ENCODE measurements around the gene ANKUB1.

Gene ANKUB1

DNA sequence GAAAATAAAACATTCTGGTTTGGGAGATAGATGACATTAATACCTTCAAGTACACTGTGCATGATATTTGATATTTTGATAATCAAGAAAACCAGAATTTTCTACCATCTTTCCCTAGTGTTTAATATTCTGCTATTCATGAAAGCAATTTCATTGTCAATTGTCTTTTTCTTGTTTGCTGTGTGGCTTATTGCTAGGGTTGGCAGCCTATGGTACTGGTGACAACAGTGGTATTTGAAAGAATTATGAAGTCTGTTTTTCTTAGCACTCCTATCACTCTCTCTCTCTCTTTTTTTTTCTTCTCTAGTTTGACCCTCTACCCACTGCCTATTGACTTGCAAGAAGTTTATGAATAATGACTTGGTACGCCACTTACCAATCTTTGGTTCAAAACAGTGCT lies 36.0 kb upstream of the ANKUB1 start:
- DNase-seq (ENCODE audit: extremely low read depth, low read depth) = no peak
- TF ChIP-seq, protein P1, sequence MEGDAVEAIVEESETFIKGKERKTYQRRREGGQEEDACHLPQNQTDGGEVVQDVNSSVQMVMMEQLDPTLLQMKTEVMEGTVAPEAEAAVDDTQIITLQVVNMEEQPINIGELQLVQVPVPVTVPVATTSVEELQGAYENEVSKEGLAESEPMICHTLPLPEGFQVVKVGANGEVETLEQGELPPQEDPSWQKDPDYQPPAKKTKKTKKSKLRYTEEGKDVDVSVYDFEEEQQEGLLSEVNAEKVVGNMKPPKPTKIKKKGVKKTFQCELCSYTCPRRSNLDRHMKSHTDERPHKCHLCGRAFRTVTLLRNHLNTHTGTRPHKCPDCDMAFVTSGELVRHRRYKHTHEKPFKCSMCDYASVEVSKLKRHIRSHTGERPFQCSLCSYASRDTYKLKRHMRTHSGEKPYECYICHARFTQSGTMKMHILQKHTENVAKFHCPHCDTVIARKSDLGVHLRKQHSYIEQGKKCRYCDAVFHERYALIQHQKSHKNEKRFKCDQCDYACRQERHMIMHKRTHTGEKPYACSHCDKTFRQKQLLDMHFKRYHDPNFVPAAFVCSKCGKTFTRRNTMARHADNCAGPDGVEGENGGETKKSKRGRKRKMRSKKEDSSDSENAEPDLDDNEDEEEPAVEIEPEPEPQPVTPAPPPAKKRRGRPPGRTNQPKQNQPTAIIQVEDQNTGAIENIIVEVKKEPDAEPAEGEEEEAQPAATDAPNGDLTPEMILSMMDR (IDR thresholded peaks at IDR 0.05; ENCODE audit: low read depth, low read length) = no peak

DNA sequence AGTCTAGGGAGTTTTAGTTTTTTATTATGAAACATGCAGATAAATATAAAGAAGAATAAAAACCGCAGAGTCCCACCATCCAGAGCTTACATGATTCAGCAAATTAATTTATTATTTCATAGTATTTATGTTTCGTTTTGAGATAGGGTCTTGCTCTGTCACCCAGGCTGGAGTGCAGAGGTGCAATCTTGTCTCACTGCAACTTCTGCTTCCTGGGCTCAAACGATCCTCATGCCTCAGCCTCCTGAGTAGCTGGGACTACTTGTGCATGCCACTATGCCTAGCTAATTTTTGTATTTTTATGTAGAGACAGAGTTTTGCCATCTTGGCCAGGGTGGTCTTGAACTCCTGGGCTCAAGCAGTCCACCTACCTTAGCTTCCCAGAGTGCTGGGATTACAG lies 34.3 kb upstream of the ANKUB1 start:
- DNase-seq (ENCODE audit: extremely low read depth, low read depth) = no peak

GRCh38 chr3:149820183-149820582 lies 27.8 kb upstream of the ANKUB1 start:
- TF ChIP-seq, protein P1 (IDR thresholded peaks at IDR 0.05; ENCODE audit: low read depth, low read length) = no peak
- no peak for DNase-seq (ENCODE audit: extremely low read depth, low read depth)

More for the DNA sequence above, 34.3 kb upstream of the ANKUB1 start:
- TF ChIP-seq, protein P1 (IDR thresholded peaks at IDR 0.05; ENCODE audit: low read depth, low read length) = no peak

GRCh38 chr3:149819432-149819831 lies 27.1 kb upstream of the ANKUB1 start:
- TF ChIP-seq, protein P1 (IDR thresholded peaks at IDR 0.05; ENCODE audit: low read depth, low read length) = no peak
- no peak for DNase-seq (ENCODE audit: extremely low read depth, low read depth)

DNA sequence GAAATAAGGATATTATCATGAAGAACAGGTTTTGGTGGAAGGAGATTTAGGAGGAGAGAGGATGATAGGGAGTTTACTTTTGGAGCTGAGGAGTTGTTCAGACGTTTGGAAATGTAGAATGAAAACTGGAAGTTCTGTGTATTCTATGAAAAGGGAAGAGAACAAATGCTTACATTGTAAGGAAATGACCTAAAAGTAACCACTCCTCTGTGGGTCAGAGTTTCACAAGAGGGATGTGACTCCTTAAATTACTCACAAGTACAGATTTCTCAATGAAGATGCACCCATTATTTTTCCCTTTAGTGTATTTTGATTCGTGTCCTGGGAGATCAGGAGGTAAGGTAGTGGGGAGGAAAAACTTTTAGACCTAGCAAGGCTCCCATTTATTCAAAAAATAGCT lies 24.6 kb upstream of the ANKUB1 start:
- no peak for DNase-seq (ENCODE audit: extremely low read depth, low read depth)
- TF ChIP-seq, protein P1 (IDR thresholded peaks at IDR 0.05; ENCODE audit: low read depth, low read length) = no peak

DNA sequence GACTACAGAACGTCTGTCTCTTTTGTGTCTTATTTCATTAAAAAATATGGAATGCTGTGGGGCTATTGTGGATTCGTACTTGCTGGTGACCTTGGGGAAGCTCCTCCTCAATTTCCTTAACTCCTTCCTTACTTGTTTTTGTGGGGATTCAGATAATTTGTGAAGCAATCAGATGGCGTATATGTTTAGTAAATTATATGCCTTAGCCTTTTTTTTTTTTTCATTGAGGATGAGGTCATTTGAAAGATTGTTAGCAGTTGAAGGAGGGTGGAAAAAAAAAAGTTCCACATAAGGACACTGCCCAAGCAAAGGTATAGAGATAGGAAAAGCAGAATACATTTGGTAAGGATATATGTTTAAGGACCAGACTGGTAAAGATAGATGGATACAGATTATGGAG lies 24.0 kb upstream of the ANKUB1 start:
- TF ChIP-seq, protein P1 (IDR thresholded peaks at IDR 0.05; ENCODE audit: low read depth, low read length) = no peak
- no peak for DNase-seq (ENCODE audit: extremely low read depth, low read depth)

DNA sequence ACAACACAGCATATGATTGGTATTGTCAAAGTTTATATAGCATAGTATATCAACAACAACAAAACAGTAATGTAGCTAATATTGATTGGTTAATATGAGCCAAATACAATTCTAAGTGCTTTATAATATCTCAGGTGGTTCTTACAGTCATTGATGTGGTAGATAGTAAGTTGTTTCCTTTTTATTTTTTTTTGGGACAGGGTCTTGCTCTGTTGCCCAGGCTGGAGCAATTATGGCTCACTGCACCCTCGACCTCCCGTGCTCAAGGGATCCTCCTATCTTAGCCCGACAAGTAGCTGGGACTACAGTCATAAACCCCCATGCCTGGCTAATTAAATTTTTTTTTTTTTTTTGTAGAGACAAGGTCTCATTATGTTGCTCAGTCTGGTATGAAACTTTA lies 23.4 kb upstream of the ANKUB1 start:
- DNase-seq (ENCODE audit: extremely low read depth, low read depth) = no peak
- TF ChIP-seq, protein P1 (IDR thresholded peaks at IDR 0.05; ENCODE audit: low read depth, low read length) = no peak
